Astrocyte (in vitro differentiated cells and primary cell): ENCODE data around the gene PER2.

ENCODE experiments used
- CTCF ChIP-seq: IDR thresholded peaks from 2 replicates; pipeline ENCODE4 v1.5.1; 2011; ENCODE audit warnings: low read depth, mild to moderate bottlenecking, inconsistent platforms, low read length, moderate library complexity; ENCODE audit not compliant: insufficient read depth
- EZH2 ChIP-seq: IDR thresholded peaks from 2 replicates; pipeline ENCODE4 v1.6.1; 2012; ENCODE audit warnings: mild to moderate bottlenecking, low read length, inconsistent platforms; ENCODE audit not compliant: insufficient read depth

DNA sequence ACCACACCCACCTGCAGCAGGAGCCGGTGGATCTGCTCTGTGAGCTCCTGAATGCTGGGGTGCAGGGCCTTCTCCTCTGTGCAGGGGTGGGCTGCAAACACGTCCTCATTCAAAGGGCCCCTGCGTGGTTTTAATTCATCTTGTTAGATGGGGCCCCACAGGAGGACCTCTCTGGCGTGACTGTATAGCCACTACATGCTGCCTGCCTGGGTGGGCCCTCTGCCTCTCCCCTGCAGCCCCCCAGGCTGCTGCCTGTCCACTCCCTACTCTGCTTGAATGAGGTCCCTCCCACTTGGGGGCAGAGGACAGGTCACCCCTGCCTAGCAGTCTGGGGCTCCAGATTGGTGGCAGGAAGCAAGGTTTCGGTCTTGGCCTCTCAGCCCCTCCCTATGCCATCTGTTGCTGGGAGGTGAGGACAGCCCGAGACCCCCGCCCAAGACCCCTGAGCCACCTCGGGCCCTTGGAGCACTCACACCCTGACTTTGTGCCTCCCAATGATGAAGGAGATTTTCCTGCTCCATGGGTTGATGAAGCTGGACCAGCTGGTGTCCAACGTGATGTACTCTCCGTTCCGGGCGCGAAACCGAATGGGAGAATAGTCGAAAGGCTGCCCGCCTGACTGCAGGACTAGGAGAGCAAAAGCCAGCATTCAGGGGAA is 26.6 kb downstream of the PER2 start:
- TF ChIP-seq CTCF (no peak), EZH2 (no peak)
